Measurements from ENCODE around the gene ELMO3. TPM values are rescaled to one million over a fixed set of nuclear protein-coding genes. Genes with fewer than 3 reads are reported as not detected.

ELMO3 gene
- total and polyA plus RNA-seq, 2 of the 4 experiments (the other 2 are of a cell fraction), result 0.36 to 1.6 TPM

GRCh38 chr16:67151431-67152097 is 47.4 kb upstream of the ELMO3 start (continued):
- no peak for TF ChIP-seq RCOR1 (IDR thresholded peaks at IDR 0.05; ENCODE audit: insufficient replicate concordance, low read length)

GRCh38 chr16:67154578-67155294 is 44.2 kb upstream of the ELMO3 start:
- no peak for DNase-seq
- Histone ChIP-seq H4K5ac (ENCODE audit: low read depth, low read length) (no peak overlapping the region), H2BK5ac (ENCODE audit: low read depth, low read length, poor library complexity, severe bottlenecking) (no peak overlapping the region), H2AK5ac (ENCODE audit: low read depth, low read length) (no peak overlapping the region), H3K56ac (ENCODE audit: extremely low read depth, insufficient read depth, low read length) (no peak overlapping the region), H4K91ac (ENCODE audit: insufficient read depth, low read depth, low read length) (no peak overlapping the region), H3K4me2 (ENCODE audit: low read depth, low read length) (peak overlapping the region; percentile 87), H3K9ac (ENCODE audit: low read depth, low read length) (no peak overlapping the region), H2AK9ac (replicated peaks; ENCODE audit: low read depth, low read length, poor library complexity) (peak overlapping the region; percentile 86), H3K18ac (ENCODE audit: low read depth, low read length) (no peak overlapping the region), H3K4me3 (ENCODE audit: insufficient read depth, low read depth, low read length) (no peak overlapping the region), H4K8ac (ENCODE audit: low read depth in 2 of 2, low read length in 2 of 2) (no peak overlapping the region), H2AFZ (replicated peaks; ENCODE audit: low read length, poor library complexity) (peak overlapping the region; percentile 81), H3K4me1 (ENCODE audit: control insufficient read depth, insufficient read depth, low read length) (peaks cover 6% of the 10 kb centered on the region; the same call in 1 of the 2 replicates), H3K4ac (ENCODE audit: low read depth, low read length) (no peak overlapping the region), H2BK15ac (ENCODE audit: low read depth, low read length) (no peak overlapping the region), H2BK120ac (ENCODE audit: low read depth, low read length) (no peak overlapping the region), H3K36me3 (ENCODE audit: control insufficient read depth, insufficient read depth, low read length) (peaks cover under 1% of the 10 kb centered on the region; the same call in 1 of the 2 replicates), H3K14ac (replicated peaks; ENCODE audit: low read depth, low read length) (no peak overlapping the region), H2BK20ac (ENCODE audit: low read depth, low read length) (no peak overlapping the region), H3K9me3 (ENCODE audit: control insufficient read depth, insufficient read depth, low read length) (no peaks in the 10 kb centered on the region), H4K20me1 (ENCODE audit: insufficient read depth, low read length) (peaks cover 30% of the 10 kb centered on the region), H3K23ac (ENCODE audit: low read depth, low read length) (no peak overlapping the region), H3K79me1 (ENCODE audit: low read depth in 1 of 2, low read length in 2 of 2) (peaks cover 10 to 19% of the 10 kb centered on the region in 2 experiments; a peak in 3 of 4 replicates), H3K9me1 (ENCODE audit: insufficient read depth, low read length) (peaks cover 2% of the 10 kb centered on the region; the same call in 1 of the 2 replicates), H3K27ac (ENCODE audit: insufficient read depth, low read length) (no peak overlapping the region), H3K27me3 (ENCODE audit: control insufficient read depth, insufficient read depth, low read length) (no peaks in the 10 kb centered on the region)
- ATAC-seq (ENCODE audit: low read depth), result no peak
- in situ Hi-C loops (cut with MboI; ENCODE audit: low sequenced_read_pairs), result loop anchor here (5.0 kb wide), 1 partner anchor 192 kb away; the partner anchor contains the start of gene CES3
- dilution Hi-C loops (cut with HindIII; ENCODE audit: low sequenced_read_pairs, unreplicated experiment), result no loop called here
- 25% methylated on average over 27 of the region's 61 CpGs; no CpG with 5 or more reads in 1 of the 2 experiments for WGBS, 2 experiments (ENCODE audit: extremely low coverage in 2 of 2, insufficient read length in 1 of 2)
- ChIA-PET POLR2A (ENCODE audit: unreplicated experiment) (interaction anchor here (1.1 kb wide), 1 partner anchor 127 kb away, joined by 4 read pairs; no protein-coding TSS in a partner anchor), CTCF (interaction anchor here (0.6 to 2.1 kb wide), 25 partner anchors 10 to 622 kb away, joined by 3 to 15 read pairs (median 4); partner anchors contain the start of genes CES3, HSF4 and PHAF1)
- no TSS peak for BruUV-seq (replicated peaks)
- intact Hi-C loops (cut with micrococcal nuclease), result loop anchor here (1.0 to 10.0 kb wide), 3 partner anchors 177 to 260 kb away; no protein-coding TSS in a partner anchor
- no peak for TF ChIP-seq CTCF (conservative IDR thresholded peaks at IDR 0.05; ENCODE audit: low read depth, low read length)
- TF ChIP-seq FOS (IDR thresholded peaks at IDR 0.05; ENCODE audit: low read depth, low read length), result no peak
- no peak for TF ChIP-seq NFE2L2 (IDR thresholded peaks at IDR 0.05; ENCODE audit: low read depth, low read length)
- no peak for TF ChIP-seq BHLHE40 (IDR thresholded peaks at IDR 0.05; ENCODE audit: low read depth, low read length)
- no peak for TF ChIP-seq MAFK (IDR thresholded peaks at IDR 0.05; ENCODE audit: low read depth, low read length)
- no peak for TF ChIP-seq ELK1 (IDR thresholded peaks at IDR 0.05; ENCODE audit: borderline replicate concordance, low read depth, low read length)
- no peak for TF ChIP-seq CHD1 (IDR thresholded peaks at IDR 0.05; ENCODE audit: low read depth, low read length)
- no peak for TF ChIP-seq CEBPB (IDR thresholded peaks at IDR 0.05; ENCODE audit: low read depth, low read length)
- TF ChIP-seq RFX5 (IDR thresholded peaks at IDR 0.05; ENCODE audit: low read depth, low read length), result no peak
- no peak for TF ChIP-seq SMC3 (IDR thresholded peaks at IDR 0.05; ENCODE audit: low read depth, low read length)
- TF ChIP-seq MAZ (IDR thresholded peaks at IDR 0.05; ENCODE audit: borderline replicate concordance, low read depth, low read length), result no peak

Data from IMR-90 (cell line).